K562 (cell line): Measurements from ENCODE around the gene FAM110D. TPM values are rescaled to one million over a fixed set of nuclear protein-coding genes. Genes with fewer than 3 reads are reported as not detected.

Experiments
- GTF2A2 ChIP-seq: IDR thresholded peaks from 2 replicates; pipeline ENCODE4 v1.6.1; 2016; ENCODE audit warnings: mild to moderate bottlenecking, missing genetic modification characterization, missing compliant biosample characterization
- HINFP ChIP-seq: fragments of 450-650 bp; conservative IDR thresholded peaks from 2 replicates; pipeline ENCODE4 v1.6.1; 2016; ENCODE audit warnings: missing genetic modification characterization, low read depth, mild to moderate bottlenecking, control low read depth, missing compliant biosample characterization
- MGA ChIP-seq: fragments of 450-650 bp; IDR thresholded peaks from 2 replicates; pipeline ENCODE4 v1.6.1; 2016; ENCODE audit warnings: mild to moderate bottlenecking, moderate library complexity
- ZFP36 ChIP-seq: fragments of 150-350 bp; IDR thresholded peaks from 2 replicates; pipeline ENCODE4 v1.6.1; 2018; ENCODE audit warnings: low read length, low read depth; ENCODE audit not compliant: partially characterized antibody
- ZNF592 ChIP-seq: fragments of 450-650 bp; IDR thresholded peaks from 2 replicates; pipeline ENCODE4 v1.6.1; 2017; ENCODE audit warnings: antibody characterized with exemption, mild to moderate bottlenecking
- polyA plus RNA-seq, 8 experiments: library from polyadenylated mRNA; depleted of rRNA in 4 of 8; stranded (reverse) in 5 of 8; unstranded in 3 of 8; fragments of >200 nt; fragmentation: Nextera tagmentation in 2 of 8; fragmentation: Illumina TruSeq in 1 of 8; extraction: Ambion mirVana in 2 of 8; extraction: Trizol in 1 of 8; gene quantifications; 2 replicates each; pipeline versions ENCODE4 v1.2.1 to v1.2.3, GENCODE V29; 2011 to 2014; ENCODE audit warnings: inconsistent platforms in 1 of 8, missing spikeins in 1 of 8
- total RNA-seq, 7 experiments: library from RNA; depleted of rRNA in 6 of 7; stranded (reverse); fragments of >200 nt in 6 of 7; fragmentation: Illumina TruSeq in 2 of 7; extraction: Trizol in 2 of 7; gene quantifications; 2 replicates each; pipeline versions ENCODE4 v1.2.1 to v1.2.3, GENCODE V29; 2011 to 2021; ENCODE audit warnings: low replicate concordance in 1 of 7
- TF ChIP-seq, protein P1 (sequence below): fragments of 250-450 bp; sonication (Bioruptor Pico); IDR thresholded peaks from 2 replicates; pipeline ENCODE4 v1.8.0; 2021; ENCODE audit warnings: moderate library complexity, mild to moderate bottlenecking, inconsistent platforms

FAM110D gene
- total and polyA plus RNA-seq, 9 of the 15 experiments (the other 6 are each of a cell fraction or from before 2014, with no cell fraction given), result 0.04 to 1.1 (median 0.33) TPM

- TF ChIP-seq ZNF592 (peak; percentile 73), MGA (peak; percentile 79), ZFP36 (no peak), GTF2A2 (tag) (no peak), HINFP (tag) (no peak)
- TF ChIP-seq, protein P1, sequence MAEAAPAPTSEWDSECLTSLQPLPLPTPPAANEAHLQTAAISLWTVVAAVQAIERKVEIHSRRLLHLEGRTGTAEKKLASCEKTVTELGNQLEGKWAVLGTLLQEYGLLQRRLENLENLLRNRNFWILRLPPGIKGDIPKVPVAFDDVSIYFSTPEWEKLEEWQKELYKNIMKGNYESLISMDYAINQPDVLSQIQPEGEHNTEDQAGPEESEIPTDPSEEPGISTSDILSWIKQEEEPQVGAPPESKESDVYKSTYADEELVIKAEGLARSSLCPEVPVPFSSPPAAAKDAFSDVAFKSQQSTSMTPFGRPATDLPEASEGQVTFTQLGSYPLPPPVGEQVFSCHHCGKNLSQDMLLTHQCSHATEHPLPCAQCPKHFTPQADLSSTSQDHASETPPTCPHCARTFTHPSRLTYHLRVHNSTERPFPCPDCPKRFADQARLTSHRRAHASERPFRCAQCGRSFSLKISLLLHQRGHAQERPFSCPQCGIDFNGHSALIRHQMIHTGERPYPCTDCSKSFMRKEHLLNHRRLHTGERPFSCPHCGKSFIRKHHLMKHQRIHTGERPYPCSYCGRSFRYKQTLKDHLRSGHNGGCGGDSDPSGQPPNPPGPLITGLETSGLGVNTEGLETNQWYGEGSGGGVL (CRISPR knock-in tag), result no peak
Observed at GRCh38 chr1:26111530-26112406, 47.1 kb upstream of the FAM110D start, which contains the start of gene PDIK1L (continued).
